Esophagus squamous epithelium (tissue), 4 donors: ENCODE results near the gene TSPAN8.

ENCODE experiments used
- CTCF ChIP-seq, 6 experiments: fragments of 450-650 bp in 4 of 6; fragments of 200-600 bp in 2 of 6; sonication (generic) in 2 of 6; IDR thresholded peaks; one replicate each; pipeline ENCODE4 v1.5.1; 2016 to 2019; ENCODE audit warnings: antibody characterized with exemption in 6 of 6, mild to moderate bottlenecking in 4 of 6, moderate library complexity in 4 of 6
- POLR2A ChIP-seq, 4 donors: fragments of 450-650 bp; IDR thresholded peaks; one replicate each; pipeline ENCODE4 v1.6.1; 2017; ENCODE audit warnings: antibody characterized with exemption in 4 of 4, mild to moderate bottlenecking in 4 of 4, moderate library complexity in 3 of 4

GRCh38 chr12:71129364-71129763 is 28.4 kb downstream of the TSPAN8 start:
- TF ChIP-seq CTCF (IDR thresholded peaks at IDR 0.05) (no peak), POLR2A (IDR thresholded peaks at IDR 0.05) (no peak)
